ENCODE results near the gene BTD.
A peak's percentile ranks its signal among the peaks of the same experiment; 100 is the strongest.
"Not testable (repeated sequence)": the region's sequence is repeated elsewhere in the genome, so short reads cannot be mapped to it uniquely, and the experiment has no call there.

GRCh38 chr3:15619659-15620464 lies 18.3 kb downstream of the BTD start:
- peak in 1 of 2 donors; percentile 64 for TF ChIP-seq RXRA (IDR thresholded peaks at IDR 0.05)
- not testable (repeated sequence) for TF ChIP-seq EGR1 (IDR thresholded peaks at IDR 0.05; ENCODE audit: low read depth in 2 of 2); CTCF (IDR thresholded peaks at IDR 0.05; ENCODE audit: low read depth, low read length, missing input control); SP1 (IDR thresholded peaks at IDR 0.05)

Measured in liver (tissue), 3 donors.